PC-9 (cell line): ENCODE measurements around the gene ABCA12. TPM values are rescaled to one million over a fixed set of nuclear protein-coding genes. Genes with fewer than 3 reads are reported as not detected.

Experiments used
- Bru-seq: library from RNA; stranded (reverse); fragments of 400-500 nt; gene quantifications from one replicate; lab custom pipeline; 2021; lab: Mats Ljungman, UMichigan
- BruChase-seq, 2 experiments: library from RNA; stranded (reverse); fragments of 400-500 nt; gene quantifications; one replicate each; lab custom pipeline; 2021; lab: Mats Ljungman, UMichigan
- BruUV-seq: library from RNA; stranded (reverse); fragments of 400-500 nt; replicated peaks from 2 replicates; lab custom pipeline; 2021; lab: Mats Ljungman, UMichigan
- CTCF ChIA-PET: fragments of 300-600 bp; sonication (Branson Sonifier 250); formaldehyde crosslinking; loops from one replicate; lab custom pipeline; 2022; ENCODE audit warnings: antibody characterized with exemption; lab: Charles Lee
- POLR2A ChIA-PET: fragments of 300-600 bp; sonication (Branson Sonifier 250); formaldehyde crosslinking; loops from one replicate; lab custom pipeline; 2022; ENCODE audit warnings: antibody characterized with exemption; ENCODE audit not compliant: unreplicated experiment; lab: Charles Lee
- DNase-seq, 2 experiments: peaks; one replicate each; pipeline versions ENCODE4 v3.0.0 to v3.0.0-alpha.2; 2015 to 2022; ENCODE audit warnings: mixed read lengths in 1 of 2
- H2AFZ ChIP-seq: fragments of 200-600 bp; sonication (generic); 2 replicates; pipeline ENCODE4 v1.8.1; 2017; ENCODE audit warnings: antibody characterized with exemption
- H3F3A ChIP-seq: fragments of 200-600 bp; sonication (generic); 2 replicates; pipeline ENCODE4 v1.8.1; 2017; ENCODE audit warnings: antibody characterized with exemption, mild to moderate bottlenecking, low read depth; ENCODE audit not compliant: insufficient read depth
- H3K27ac ChIP-seq: fragments of 200-600 bp; sonication (generic); 2 replicates; pipeline ENCODE4 v1.6.1; 2016; ENCODE audit warnings: mixed run types
- H3K27me3 ChIP-seq: fragments of 200-600 bp; sonication (generic); 2 replicates; pipeline ENCODE4 v1.6.1; 2016; ENCODE audit warnings: low read depth, mixed run types; ENCODE audit not compliant: insufficient read depth
- H3K36me3 ChIP-seq: fragments of 200-600 bp; sonication (generic); 2 replicates; pipeline ENCODE4 v1.6.1; 2016; ENCODE audit warnings: low read depth, mixed run types
- H3K4me1 ChIP-seq: fragments of 200-600 bp; sonication (generic); replicated peaks from 2 replicates; pipeline ENCODE4 v1.6.1; 2016; ENCODE audit warnings: mixed run types; ENCODE audit not compliant: insufficient read depth
- H3K4me2 ChIP-seq: fragments of 200-600 bp; sonication (generic); 2 replicates; pipeline ENCODE4 v1.6.1; 2017; ENCODE audit warnings: mixed run types
- H3K4me3 ChIP-seq: fragments of 200-600 bp; sonication (generic); 2 replicates; pipeline ENCODE4 v1.6.1; 2016; ENCODE audit warnings: mixed run types
- H3K79me2 ChIP-seq: fragments of 200-600 bp; sonication (generic); 2 replicates; pipeline ENCODE4 v1.6.1; 2017; ENCODE audit warnings: low read depth, mixed run types
- H3K9me2 ChIP-seq: fragments of 200-600 bp; sonication (generic); 2 replicates; pipeline ENCODE4 v1.8.1; 2017; ENCODE audit warnings: mild to moderate bottlenecking; ENCODE audit not compliant: insufficient read depth
- H3K9me3 ChIP-seq: fragments of 200-600 bp; sonication (generic); 2 replicates; pipeline ENCODE4 v1.8.1; 2016; ENCODE audit warnings: low read depth; ENCODE audit not compliant: insufficient read depth
- H4K20me1 ChIP-seq: fragments of 200-600 bp; sonication (generic); 2 replicates; pipeline ENCODE4 v1.8.1; 2017; ENCODE audit not compliant: insufficient read depth
- CTCF ChIP-seq: fragments of 200-600 bp; sonication (generic); conservative IDR thresholded peaks from 2 replicates; pipeline ENCODE4 v1.6.1; 2017; ENCODE audit warnings: mixed run types, antibody characterized with exemption, mild to moderate bottlenecking, moderate library complexity
- EZH2 ChIP-seq: fragments of 200-600 bp; sonication (generic); IDR thresholded peaks from 2 replicates; pipeline ENCODE4 v1.8.0; 2017; ENCODE audit warnings: antibody characterized with exemption, low read depth
- intact Hi-C: fragments of 100-400 bp; cut with micrococcal nuclease; formaldehyde crosslinking; loops from one replicate; pipeline ENCODE4 v1.10.0; 2022; ENCODE audit not compliant: unreplicated experiment
- long read RNA-seq: library from polyadenylated mRNA; stranded (forward); transcript quantifications from one replicate; pipeline ENCODE4 v2.0.0, GENCODE V29; 2022
- total RNA-seq: library from RNA; stranded (reverse); gene quantifications from 2 replicates; pipeline ENCODE4 v1.2.3, GENCODE V29; 2021

Gene ABCA12
- 1.8 and 2.0 TPM in 2 replicates for total RNA-seq
- percentile 37 among the genes with signal in this experiment for Bru-seq, nascent RNA
- BruChase-seq, experiment 1, labeled RNA remaining after a 2-hour chase = percentile 26 among the genes with signal in this experiment
- BruChase-seq, experiment 2, labeled RNA remaining after a 6-hour chase = percentile 37 among the genes with signal in this experiment
- long read RNA-seq, partial matches to known transcripts = 1 of 5 reads
- long read RNA-seq, other reads (novel, unspliced or antisense) = 4 of 5 reads

GRCh38 chr2:215138479-215138878 lies at the start of gene ABCA12:
Gene ABCA12 (minus strand): TSS chr2:215138626. CDS start chr2:215138208, 418 bp downstream.
- Histone ChIP-seq H3K79me2 (no peaks in the 10 kb centered on the region), H2AFZ (peak within 1 kb of the TSS; percentile 30), H3K27me3 (no peaks in the 10 kb centered on the region), H3K9me3 (no peaks in the 10 kb centered on the region), H3K4me2 (peak within 1 kb of the TSS; percentile 56), H3K9me2 (0 out of 2 replicates have a peak, but pooled peaks cover 4% of the 10 kb centered on the region), H4K20me1 (no peaks in the 10 kb centered on the region), H3K36me3 (no peaks in the 10 kb centered on the region), H3K4me3 (peak within 1 kb of the TSS; percentile 18; the same call in 1 of the 2 replicates), H3K27ac (peak within 1 kb of the TSS; percentile 81), H3F3A (peaks cover 25% of the 10 kb centered on the region), H3K4me1 (peaks cover 30% of the 10 kb centered on the region)
- ChIA-PET CTCF (no interaction called here), POLR2A (interaction anchor here (0.7 kb wide), 1 partner anchor 1556 kb away, joined by 4 read pairs; no protein-coding TSS in a partner anchor)
- DNase-seq = peak; percentile 55 to 60
- TF ChIP-seq CTCF = no peak
- no peak for TF ChIP-seq EZH2
- intact Hi-C loops = no loop called here
- BruUV-seq = no TSS peak

GRCh38 chr2:215188078-215188477 lies 49.7 kb upstream of the ABCA12 start:
- TF ChIP-seq EZH2 (no peak), CTCF (no peak)
- no peaks in the 10 kb centered on the region for H3K79me2 ChIP-seq
- intact Hi-C loops = no loop called here
- no peak overlapping the region for H2AFZ ChIP-seq
- H4K20me1 ChIP-seq = no peaks in the 10 kb centered on the region
- H3K9me2 ChIP-seq = no peaks in the 10 kb centered on the region
- H3K27ac ChIP-seq = no peak overlapping the region
- CTCF ChIA-PET = no interaction called here
- H3K9me3 ChIP-seq = no peaks in the 10 kb centered on the region
- no peaks in the 10 kb centered on the region for H3K27me3 ChIP-seq
- no peaks in the 10 kb centered on the region for H3K36me3 ChIP-seq
- no peak overlapping the region for H3K4me3 ChIP-seq
- H3K4me1 ChIP-seq = no peaks in the 10 kb centered on the region
- H3F3A ChIP-seq = no peaks in the 10 kb centered on the region
- POLR2A ChIA-PET = interaction anchor here (0.6 kb wide), 1 partner anchor 564 kb away, joined by 11 read pairs; no protein-coding TSS in a partner anchor
- BruUV-seq = no TSS peak
- no peak for DNase-seq
- no peak overlapping the region for H3K4me2 ChIP-seq

GRCh38 chr2:215186021-215186420 lies 47.6 kb upstream of the ABCA12 start:
- intact Hi-C loops = no loop called here
- H3F3A ChIP-seq = no peaks in the 10 kb centered on the region
- no peaks in the 10 kb centered on the region for H4K20me1 ChIP-seq
- TF ChIP-seq EZH2 (no peak), CTCF (no peak)
- no peaks in the 10 kb centered on the region for H3K9me2 ChIP-seq
- no peaks in the 10 kb centered on the region for H3K27me3 ChIP-seq
- no peak for DNase-seq
- H3K36me3 ChIP-seq = no peaks in the 10 kb centered on the region
- no peak overlapping the region for H3K27ac ChIP-seq
- H3K4me1 ChIP-seq = no peaks in the 10 kb centered on the region
- no peak overlapping the region for H3K4me3 ChIP-seq
- BruUV-seq = no TSS peak
- H3K4me2 ChIP-seq = no peak overlapping the region
- H3K9me3 ChIP-seq = no peaks in the 10 kb centered on the region
- POLR2A ChIA-PET = no interaction called here
- H3K79me2 ChIP-seq = no peaks in the 10 kb centered on the region
- CTCF ChIA-PET = no interaction called here
- no peak overlapping the region for H2AFZ ChIP-seq
